NK-92 (cell line): ENCODE data around the gene CABP2.

Source experiments
- DNase-seq: peaks from one replicate; lab custom pipeline; 2025; ENCODE audit not compliant: unreplicated experiment; lab: John Stamatoyannopoulos, UW

Gene CABP2

GRCh38 chr11:67508486-67509121 is 14.6 kb downstream of the CABP2 start:
- peak; percentile 94 for DNase-seq

GRCh38 chr11:67507864-67508485 is 15.3 kb downstream of the CABP2 start, which contains the start of gene CDK2AP2:
Gene CDK2AP2 (minus strand): TSS chr11:67508162. CDS start chr11:67508082, 80 bp downstream.
- peak; percentile 86 for DNase-seq

GRCh38 chr11:67507242-67507863 is 15.9 kb downstream of the CABP2 start:
- DNase-seq = no peak

- no peak for DNase-seq
Measured at GRCh38 chr11:67506426-67507051, 16.7 kb downstream of the CABP2 start.

GRCh38 chr11:67505605-67506396 is 17.4 kb downstream of the CABP2 start:
- no peak for DNase-seq

- no peak for DNase-seq
Measured at GRCh38 chr11:67504950-67505581, 18.2 kb downstream of the CABP2 start, which contains the start of gene PITPNM1. Gene PITPNM1 (minus strand): TSS chr11:67505363. CDS start chr11:67504180, 1,183 bp downstream.

GRCh38 chr11:67504005-67504949 is 19.0 kb downstream of the CABP2 start:
- DNase-seq = no peak

GRCh38 chr11:67503119-67504004 is 19.9 kb downstream of the CABP2 start:
- no peak for DNase-seq

GRCh38 chr11:67502328-67502979 is 20.8 kb downstream of the CABP2 start:
- no peak for DNase-seq

- no peak for DNase-seq
Measured at GRCh38 chr11:67501854-67502253, 21.4 kb downstream of the CABP2 start.

GRCh38 chr11:67500831-67501715 is 22.2 kb downstream of the CABP2 start:
- DNase-seq = no peak

- no peak for DNase-seq
Measured at GRCh38 chr11:67500484-67500821, 22.8 kb downstream of the CABP2 start.

- DNase-seq = no peak
Measured at GRCh38 chr11:67499808-67500483, 23.3 kb downstream of the CABP2 start.

- DNase-seq = no peak
Measured at GRCh38 chr11:67498544-67498972, 24.7 kb downstream of the CABP2 start.

- no peak for DNase-seq
Measured at GRCh38 chr11:67497656-67498291, 25.5 kb downstream of the CABP2 start.

- no peak for DNase-seq
Measured at GRCh38 chr11:67496113-67496512, 27.1 kb downstream of the CABP2 start.
